Measurements from ENCODE around the gene LRRC27.

GRCh38 chr10:132347211-132347930 is 15.4 kb downstream of the LRRC27 start:
- TF ChIP-seq CTCF (IDR thresholded peaks at IDR 0.05) (no peak), POLR2AphosphoS5 (IDR thresholded peaks at IDR 0.05) (no peak), EP300 (IDR thresholded peaks at IDR 0.05) (no peak)
